Panc1 (cell line): ENCODE measurements around the gene PLEKHG5. TPM values are rescaled to one million over a fixed set of nuclear protein-coding genes. Genes with fewer than 3 reads are reported as not detected.

Source experiments
- ATAC-seq: fragments of 200-7000 bp; cut with Tn5 transposase; 2 replicates; pipeline ENCODE4 v1.9.1; 2020; ENCODE audit warnings: mild to moderate bottlenecking, moderate library complexity
- BruUV-seq: library from RNA; stranded (reverse); fragments of 400-500 nt; replicated peaks from 2 replicates; lab custom pipeline; 2021; lab: Mats Ljungman, UMichigan
- CTCF ChIA-PET: fragments of 300-600 bp; sonication (Branson Sonifier 250); formaldehyde crosslinking; loops from one replicate; lab custom pipeline; 2022; ENCODE audit warnings: antibody characterized with exemption; lab: Charles Lee
- POLR2A ChIA-PET: fragments of 300-600 bp; sonication (Branson Sonifier 250); formaldehyde crosslinking; loops from one replicate; lab custom pipeline; 2022; ENCODE audit warnings: antibody characterized with exemption; lab: Charles Lee
- DNase-seq: peaks from one replicate; pipeline ENCODE4 v3.0.0-alpha.2; 2010; ENCODE audit warnings: low read depth, low spot score
- H3K27ac ChIP-seq: 2 replicates; pipeline ENCODE4 v1.5.1; 2011; ENCODE audit warnings: mild to moderate bottlenecking, low read length, inconsistent platforms
- H3K27me3 ChIP-seq: fragments of 200-500 bp; sonication (Bioruptor generic); 2 replicates; pipeline ENCODE4 v1.6.0; 2014; ENCODE audit warnings: low read length, inconsistent platforms; ENCODE audit not compliant: control insufficient read depth, insufficient read depth
- H3K36me3 ChIP-seq: fragments of 200-500 bp; sonication (Bioruptor generic); 2 replicates; pipeline ENCODE4 v1.5.1; 2014; ENCODE audit warnings: inconsistent platforms, mild to moderate bottlenecking, low read length, moderate library complexity; ENCODE audit not compliant: control insufficient read depth, insufficient read depth
- H3K4me1 ChIP-seq: 2 replicates; pipeline ENCODE4 v1.5.1; 2011; ENCODE audit warnings: inconsistent platforms, mild to moderate bottlenecking, low read length, moderate library complexity; ENCODE audit not compliant: control insufficient read depth, insufficient read depth
- H3K4me3 ChIP-seq, 2 experiments: 2 replicates each; pipeline ENCODE4 v1.5.1; 2011 to 2012; ENCODE audit warnings: low read depth in 2 of 2, low read length in 2 of 2, mild to moderate bottlenecking in 2 of 2, inconsistent platforms in 1 of 2, moderate library complexity in 1 of 2
- H3K9me3 ChIP-seq: fragments of 200-500 bp; sonication (Bioruptor generic); 2 replicates; pipeline ENCODE4 v1.5.1; 2014; ENCODE audit warnings: low read depth, mild to moderate bottlenecking, inconsistent platforms, low read length, moderate library complexity; ENCODE audit not compliant: control insufficient read depth, insufficient read depth
- CTCF ChIP-seq: fragments of 450-650 bp; IDR thresholded peaks from 2 replicates; pipeline ENCODE4 v1.5.1; 2017; ENCODE audit warnings: mild to moderate bottlenecking
- POLR2AphosphoS5 ChIP-seq: IDR thresholded peaks from 2 replicates; pipeline ENCODE4 v1.6.1; 2012; ENCODE audit warnings: mild to moderate bottlenecking, low read depth, low read length, moderate library complexity
- REST ChIP-seq, 2 experiments: IDR thresholded peaks; 2 replicates each; pipeline ENCODE4 v1.6.1; 2011 to 2012; ENCODE audit warnings: low read depth in 2 of 2, control low read depth in 1 of 2, low read length in 1 of 2, mild to moderate bottlenecking in 1 of 2, moderate library complexity in 1 of 2; ENCODE audit not compliant: insufficient read depth in 1 of 2
- SIN3A ChIP-seq: IDR thresholded peaks from 2 replicates; pipeline ENCODE4 v1.6.1; 2012; ENCODE audit warnings: low read depth, mild to moderate bottlenecking, low read length, moderate library complexity, borderline replicate concordance; ENCODE audit not compliant: insufficient read depth
- TCF7L2 ChIP-seq: IDR thresholded peaks from 2 replicates; pipeline ENCODE4 v1.6.1; 2011; ENCODE audit warnings: mild to moderate bottlenecking, low read depth, low read length, inconsistent platforms
- in situ Hi-C: cut with HindIII; loops from 2 replicates; pipeline ENCODE4 v1.10.0; 2016; ENCODE audit warnings: low sequenced_read_pairs, low pct_unique_long_range_greater_than_20kb
- intact Hi-C: fragments of 100-400 bp; cut with micrococcal nuclease; formaldehyde crosslinking; loops from one replicate; pipeline ENCODE4 v1.10.0; 2022; ENCODE audit not compliant: unreplicated experiment
- total RNA-seq: library from RNA; stranded (reverse); gene quantifications from one replicate; pipeline ENCODE4 v1.2.1, GENCODE V29; 2021; ENCODE audit not compliant: unreplicated experiment

Gene PLEKHG5
- total RNA-seq, 1 experiment from 2014 or later: 6.8 TPM

GRCh38 chr1:6484826-6485167 lies 6.7 kb downstream of the PLEKHG5 start:
- Histone ChIP-seq H3K4me3 (peak overlapping the region in 1 of 2 experiments; percentile 26; a peak in 1 of 4 replicates), H3K27me3 (no peaks in the 10 kb centered on the region), H3K9me3 (no peaks in the 10 kb centered on the region), H3K27ac (no peak overlapping the region), H3K4me1 (peaks cover 16% of the 10 kb centered on the region), H3K36me3 (no peaks in the 10 kb centered on the region)
- in situ Hi-C loops (no loop called here), intact Hi-C loops (no loop called here)
- no TSS peak for BruUV-seq
- ATAC-seq: no peak
- no peak for DNase-seq
- ChIA-PET POLR2A (no interaction called here), CTCF (no interaction called here)
- no peak for TF ChIP-seq REST (IDR thresholded peaks at IDR 0.05; ENCODE audit: insufficient read depth in 1 of 2, low read depth in 2 of 2, low read length in 1 of 2)
- no peak for TF ChIP-seq TCF7L2
- TF ChIP-seq SIN3A: no peak

GRCh38 chr1:6483761-6484117 lies 7.7 kb downstream of the PLEKHG5 start:
- DNase-seq (no peak), ATAC-seq (no peak)
- intact Hi-C loops: no loop called here
- ChIA-PET POLR2A (no interaction called here), CTCF (no interaction called here)
- Histone ChIP-seq H3K27me3 (no peaks in the 10 kb centered on the region), H3K9me3 (no peaks in the 10 kb centered on the region), H3K27ac (no peak overlapping the region), H3K36me3 (no peaks in the 10 kb centered on the region), H3K4me3 (no peak overlapping the region), H3K4me1 (peaks cover 9% of the 10 kb centered on the region)
- no TSS peak for BruUV-seq
- in situ Hi-C loops: no loop called here
- no peak for TF ChIP-seq TCF7L2
- TF ChIP-seq CTCF: no peak
- no peak for TF ChIP-seq SIN3A
- TF ChIP-seq POLR2AphosphoS5: no peak
- TF ChIP-seq REST (IDR thresholded peaks at IDR 0.05; ENCODE audit: insufficient read depth in 1 of 2, low read depth in 2 of 2, low read length in 1 of 2): no peak
